LoVo (cell line): ENCODE measurements around the gene RRP12.

ENCODE experiments used
- DNase-seq: peaks from one replicate; pipeline ENCODE4 v3.0.0-alpha.2; 2016; ENCODE audit warnings: low spot score

RRP12 gene

DNA sequence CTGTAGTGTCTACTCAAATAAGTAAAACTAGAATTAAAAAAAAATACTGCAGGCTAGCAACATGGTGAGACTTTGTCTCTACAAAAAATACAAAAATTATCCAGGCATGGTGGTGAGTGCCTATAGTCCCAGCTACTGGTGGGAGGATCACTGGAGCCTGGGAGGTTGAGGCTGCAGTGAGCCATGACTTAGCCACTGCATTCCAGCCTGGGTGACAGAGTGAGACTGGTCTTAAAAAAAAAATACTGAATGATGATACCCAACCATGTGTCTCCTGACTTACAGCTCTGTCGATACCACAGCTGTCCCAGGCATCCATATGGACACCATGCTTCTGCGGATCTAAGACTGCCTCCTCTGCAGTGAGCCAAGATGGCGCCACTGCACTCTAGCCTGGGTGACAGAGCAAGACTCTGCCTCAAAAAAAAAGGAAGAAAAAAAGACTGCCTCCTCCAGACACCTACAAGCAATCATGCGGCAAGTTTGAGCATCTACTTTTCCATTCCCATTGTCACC lies 90.0 kb downstream of the RRP12 start:
- no peak for DNase-seq

DNA sequence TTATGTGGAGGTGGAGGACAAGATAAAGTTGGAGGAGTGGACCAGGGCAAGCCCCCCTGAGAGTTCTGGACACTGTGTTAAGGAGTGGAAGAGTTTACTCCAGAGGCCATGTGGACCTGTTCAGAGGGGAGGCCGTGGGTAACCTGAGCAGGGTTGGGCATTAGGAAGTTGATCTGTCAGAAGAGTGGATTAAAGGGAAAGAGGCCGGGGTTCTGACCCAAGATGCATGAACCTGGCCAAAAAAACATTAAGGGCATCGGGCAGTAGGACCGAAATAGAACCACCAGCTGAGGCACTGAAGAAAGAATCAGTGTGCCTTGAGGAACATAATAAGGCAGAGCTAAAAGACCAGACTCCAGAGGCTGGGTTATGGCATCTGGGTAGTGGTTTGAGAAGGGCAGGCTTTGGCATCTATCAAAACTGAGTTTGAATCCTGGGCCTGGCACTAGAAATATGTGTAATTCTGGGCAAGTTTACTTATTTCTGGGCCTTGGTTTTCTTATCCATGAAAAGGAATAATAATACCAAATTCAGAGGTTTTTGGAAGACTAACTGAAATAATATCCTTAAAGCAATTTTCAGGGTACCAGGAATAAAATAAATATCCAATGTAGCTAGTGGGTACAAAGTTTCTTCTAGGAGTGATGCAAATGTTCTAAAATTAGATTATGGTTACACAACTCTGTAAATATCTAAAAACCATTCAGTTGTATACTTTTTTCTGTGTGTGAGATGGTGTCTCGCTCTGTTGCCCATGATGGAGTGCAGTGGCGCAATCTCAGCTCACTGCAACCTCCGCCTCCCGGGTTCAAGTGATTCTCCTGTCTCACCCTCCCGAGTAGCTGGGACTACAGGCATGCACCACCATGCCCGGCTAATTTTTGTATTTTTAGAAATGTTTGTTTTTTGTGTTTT lies 93.0 kb downstream of the RRP12 start:
- DNase-seq: no peak

DNA sequence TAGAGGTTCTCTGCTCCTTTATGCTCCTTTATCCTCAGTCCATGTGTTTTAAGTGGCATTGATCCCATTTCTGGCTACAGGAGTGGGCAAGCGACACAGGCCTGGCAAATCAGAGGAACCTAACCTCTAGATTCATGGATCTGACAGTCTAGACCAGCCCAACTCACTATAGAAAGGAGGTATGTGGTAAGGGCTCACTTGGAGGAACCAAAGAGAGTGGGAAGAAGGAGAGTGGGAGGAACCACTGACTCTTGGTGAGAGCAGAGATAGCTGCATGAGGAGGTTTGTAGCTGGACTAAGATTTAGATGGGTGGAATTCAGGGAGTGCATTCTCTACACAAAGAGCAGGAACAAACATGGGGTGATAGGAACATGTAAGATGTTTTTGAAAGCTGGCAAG lies 93.7 kb downstream of the RRP12 start:
- no peak for DNase-seq
